GM18951 (cell line): Measurements from ENCODE around the gene ZNF74.
"Not testable (repeated sequence)": the region's sequence is repeated elsewhere in the genome, so short reads cannot be mapped to it uniquely, and the experiment has no call there.

ENCODE experiments used
- POLR2A ChIP-seq: IDR thresholded peaks from 4 replicates; pipeline ENCODE4 v1.6.1; 2011; ENCODE audit warnings: mild to moderate bottlenecking; ENCODE audit not compliant: insufficient read length, insufficient read depth; ENCODE audit errors: extremely low read depth
- in situ Hi-C: fragments of 300-500 bp; cut with MboI; formaldehyde crosslinking; loops from one replicate; pipeline ENCODE4 v1.12.0; 2022; ENCODE audit warnings: low sequenced_read_pairs, mixed read lengths, inconsistent platforms; ENCODE audit not compliant: unreplicated experiment

Gene ZNF74

DNA sequence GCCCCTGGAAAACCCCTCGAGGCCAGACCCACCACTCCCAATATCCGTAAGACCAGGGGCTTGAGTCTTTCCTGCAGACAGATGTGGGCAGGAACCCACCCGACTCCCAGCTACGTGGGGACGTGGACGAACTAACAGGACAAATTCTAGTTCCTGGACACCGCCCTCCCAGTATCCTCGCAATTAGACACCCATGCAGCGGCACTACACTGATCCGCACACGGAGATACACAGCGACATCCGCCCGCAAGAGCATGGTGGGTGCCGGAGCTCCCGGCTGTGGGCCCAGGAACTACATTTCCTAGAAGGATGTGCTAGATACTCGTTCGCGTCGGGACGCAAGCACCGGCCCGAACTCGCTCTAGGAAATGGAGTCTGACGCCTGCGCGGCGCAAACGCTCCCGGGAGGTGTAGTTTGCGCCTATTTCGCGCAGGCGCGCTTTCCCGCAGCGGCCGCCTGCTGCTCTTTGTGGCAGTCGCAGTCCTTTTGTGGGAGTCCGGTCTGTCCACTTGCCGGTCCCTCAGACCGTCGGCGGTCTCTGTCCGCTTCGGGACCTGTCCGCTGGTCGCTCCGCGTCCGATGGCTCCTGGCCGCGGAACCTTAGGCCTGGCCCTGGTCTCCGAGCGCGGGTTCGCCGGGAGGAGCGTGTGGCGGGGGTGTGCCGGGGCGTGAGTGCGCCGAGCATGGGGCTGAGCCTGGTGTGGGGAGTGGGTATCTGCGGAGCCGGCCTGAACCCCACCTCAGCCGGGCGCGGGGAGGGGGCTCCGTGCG, at the start of gene ZNF74:
Gene ZNF74 (plus strand): TSS at position 447 of the 772 bp plus-strand sequence. CDS start 478 bp downstream, outside the sequence.
- in situ Hi-C loops, result no loop called here
- peak; percentile 86 for TF ChIP-seq POLR2A

DNA sequence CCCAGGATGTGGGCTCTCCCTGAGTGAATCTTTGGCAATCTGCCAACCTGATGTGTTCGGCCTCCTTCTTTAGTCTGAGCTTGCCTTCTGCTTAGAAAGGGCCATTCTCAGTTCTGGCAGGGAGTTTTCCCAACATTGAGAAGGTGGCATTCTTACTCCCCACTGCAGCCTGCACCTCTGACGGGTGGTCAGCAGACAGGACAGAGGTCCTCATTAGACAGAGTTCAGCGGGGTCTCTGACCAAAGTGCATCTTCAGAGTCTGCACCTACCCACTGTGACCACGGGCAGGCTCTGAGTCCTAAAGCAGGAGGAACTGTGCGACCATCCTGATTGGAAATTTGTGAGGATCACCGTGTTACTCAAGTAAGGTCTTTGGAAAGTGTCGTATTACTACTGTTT, 47.4 kb upstream of the ZNF74 start:
- in situ Hi-C loops, result not testable (repeated sequence)

DNA sequence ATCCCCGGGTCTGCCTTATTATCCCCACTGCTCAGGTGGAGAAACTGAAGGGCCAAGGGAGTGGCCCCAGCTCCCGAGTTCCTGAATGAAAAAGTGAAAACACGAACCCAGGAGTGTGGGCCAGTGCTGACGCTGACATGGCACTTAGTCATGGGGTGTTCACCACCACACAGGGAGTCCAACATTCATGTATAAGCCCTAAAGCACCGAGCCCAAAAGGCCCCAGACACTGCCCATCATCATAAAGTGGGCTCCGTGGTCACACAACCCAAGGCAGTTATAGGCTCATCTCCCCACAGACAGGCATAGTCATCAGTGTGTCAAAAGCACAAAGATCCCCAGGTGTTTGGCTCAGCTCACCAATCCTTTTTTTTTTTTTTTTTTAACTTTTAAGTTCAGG, 41.4 kb upstream of the ZNF74 start:
- in situ Hi-C loops, result not testable (repeated sequence)

DNA sequence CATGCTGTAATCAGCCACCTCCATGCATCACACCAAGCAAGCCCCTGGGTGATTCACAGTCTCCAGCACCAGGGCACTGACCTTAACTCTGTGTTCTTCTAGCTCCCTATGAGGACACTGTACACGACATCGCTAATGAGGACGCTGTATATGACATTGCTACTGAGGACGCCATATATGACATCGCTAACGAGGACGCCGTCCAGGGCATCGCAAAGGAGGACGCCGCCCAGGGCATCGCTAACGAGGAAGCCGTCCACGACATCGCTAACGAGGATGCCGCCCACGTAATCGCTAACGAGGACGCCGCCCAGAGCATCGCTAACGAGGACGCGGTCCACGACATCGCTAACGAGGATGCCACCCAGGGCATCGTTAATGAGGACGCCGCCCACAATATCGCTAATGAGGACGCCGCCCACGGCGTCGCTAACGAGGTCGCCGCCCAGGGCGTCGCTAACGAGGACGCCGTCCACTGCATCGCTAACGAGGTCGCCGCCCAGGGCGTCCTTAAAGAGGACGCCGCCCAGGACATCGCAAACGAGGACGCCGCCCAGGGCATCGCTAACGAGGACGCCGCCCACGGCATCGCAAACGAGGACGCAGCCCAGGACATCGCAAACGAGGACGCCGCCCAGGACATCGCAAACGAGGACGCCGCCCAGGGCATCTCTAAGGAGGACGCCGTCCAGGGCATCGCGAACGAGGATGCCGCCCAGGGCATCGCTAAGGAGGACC, 39.5 kb upstream of the ZNF74 start:
- TF ChIP-seq POLR2A, result no peak
- in situ Hi-C loops, result no loop called here

GRCh38 chr22:20355939-20356636, 37.9 kb upstream of the ZNF74 start:
- in situ Hi-C loops, result not testable (repeated sequence)

DNA sequence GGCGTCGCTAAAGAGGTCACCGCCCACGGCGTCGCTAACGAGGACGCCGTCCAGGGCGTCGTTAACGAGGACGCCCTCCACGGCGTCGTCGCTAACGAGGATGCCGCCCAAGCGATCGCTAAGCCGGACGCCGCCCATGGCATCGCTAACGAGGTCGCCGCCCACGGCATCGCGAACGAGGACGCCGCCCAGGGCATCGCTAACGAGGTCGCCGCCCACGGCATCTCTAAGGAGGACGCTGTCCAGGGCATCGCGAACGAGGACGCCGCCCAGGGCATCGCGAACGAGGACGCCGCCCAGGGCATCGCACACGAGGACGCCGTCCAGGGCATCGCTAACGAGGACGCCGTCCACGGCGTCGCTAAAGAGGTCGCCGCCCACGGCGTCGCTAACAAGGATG, 37.0 kb upstream of the ZNF74 start:
- in situ Hi-C loops, result not testable (repeated sequence)

- in situ Hi-C loops, result not testable (repeated sequence)
Measured at GRCh38 chr22:20357967-20358366, 36.0 kb upstream of the ZNF74 start.

- in situ Hi-C loops, result not testable (repeated sequence)
Measured at GRCh38 chr22:20358503-20359239, 35.3 kb upstream of the ZNF74 start.

DNA sequence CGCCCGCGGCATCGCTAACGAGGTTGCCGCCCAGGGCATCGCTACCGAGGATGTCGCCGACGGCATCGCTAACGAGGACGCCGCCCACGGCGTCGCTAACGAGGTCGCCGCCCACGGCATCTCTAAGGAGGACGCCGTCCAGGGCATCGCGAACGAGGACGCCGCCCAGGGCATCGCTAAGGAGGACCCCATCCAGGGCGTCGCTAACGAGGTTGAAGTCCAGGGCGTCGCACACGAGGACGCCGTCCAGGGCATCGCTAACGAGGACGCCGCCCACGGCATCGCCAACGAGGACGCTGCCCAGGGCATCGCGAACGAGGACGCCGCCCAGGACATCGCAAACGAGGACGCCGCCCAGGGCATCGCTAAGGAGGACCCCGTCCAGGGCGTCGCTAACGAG, 33.7 kb upstream of the ZNF74 start:
- in situ Hi-C loops, result not testable (repeated sequence)

DNA sequence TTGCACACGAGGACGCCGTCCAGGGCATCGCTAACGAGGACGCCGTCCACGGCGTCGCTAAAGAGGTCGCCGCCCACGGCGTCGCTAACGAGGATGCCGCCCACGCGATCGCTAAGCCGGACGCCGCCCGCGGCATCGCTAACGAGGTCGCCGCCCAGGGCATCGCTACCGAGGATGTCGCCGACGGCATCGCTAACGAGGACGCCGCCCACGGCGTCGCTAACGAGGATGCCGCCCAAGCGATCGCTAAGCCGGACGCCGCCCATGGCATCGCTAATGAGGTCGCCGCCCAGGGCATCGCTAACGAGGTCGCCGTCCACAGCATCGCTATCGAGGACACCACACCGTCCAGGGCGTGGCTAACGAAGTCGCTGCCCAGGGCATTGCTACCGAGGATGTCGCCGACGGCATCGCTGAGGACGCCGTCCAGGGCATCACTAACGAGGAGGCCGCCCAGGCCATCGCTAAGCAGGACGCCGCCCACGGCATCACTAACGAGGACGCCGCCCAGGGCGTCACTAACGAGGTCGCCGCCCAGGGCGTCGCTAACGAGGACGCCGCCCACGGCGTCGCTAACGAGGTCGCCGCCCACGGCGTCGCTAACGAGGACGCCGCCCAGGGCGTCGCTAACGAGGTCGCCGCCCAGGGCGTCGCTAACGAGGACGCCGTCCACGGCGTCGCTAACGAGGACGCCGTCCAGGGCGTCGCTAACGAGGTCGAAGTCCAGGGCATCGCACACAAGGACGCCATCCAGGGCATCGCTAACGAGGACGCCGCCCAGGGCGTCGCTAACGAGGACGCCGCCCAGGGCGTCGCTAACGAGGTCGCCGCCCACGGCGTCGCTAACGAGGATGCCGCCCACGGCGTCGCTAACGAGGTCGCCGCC, 32.8 kb upstream of the ZNF74 start:
- in situ Hi-C loops, result not testable (repeated sequence)

GRCh38 chr22:20361752-20362229, 32.2 kb upstream of the ZNF74 start:
- in situ Hi-C loops, result not testable (repeated sequence)

DNA sequence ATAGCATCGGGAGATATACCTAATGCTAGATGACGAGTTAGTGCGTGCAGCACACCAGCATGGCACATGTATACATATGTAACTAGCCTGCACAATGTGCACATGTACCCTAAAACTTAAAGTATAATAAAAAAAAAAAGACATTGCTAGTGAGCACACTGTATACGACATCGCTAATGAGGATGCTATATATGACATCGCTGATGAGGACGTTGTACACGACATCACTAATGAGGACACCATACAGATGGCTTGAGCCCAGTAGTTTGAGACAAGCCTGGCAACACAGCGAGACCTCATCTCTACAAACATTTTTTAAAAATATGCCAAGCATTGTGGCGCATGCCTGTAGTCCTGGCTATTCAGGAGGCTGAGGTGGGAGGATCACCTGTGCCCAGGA, 31.5 kb upstream of the ZNF74 start:
- in situ Hi-C loops, result not testable (repeated sequence)

- in situ Hi-C loops, result not testable (repeated sequence)
Measured at GRCh38 chr22:20364335-20365260, 29.4 kb upstream of the ZNF74 start.

- in situ Hi-C loops, result not testable (repeated sequence)
Measured at GRCh38 chr22:20366841-20367240, 27.1 kb upstream of the ZNF74 start.

- in situ Hi-C loops, result not testable (repeated sequence)
Measured at GRCh38 chr22:20368875-20369274, 25.1 kb upstream of the ZNF74 start.

DNA sequence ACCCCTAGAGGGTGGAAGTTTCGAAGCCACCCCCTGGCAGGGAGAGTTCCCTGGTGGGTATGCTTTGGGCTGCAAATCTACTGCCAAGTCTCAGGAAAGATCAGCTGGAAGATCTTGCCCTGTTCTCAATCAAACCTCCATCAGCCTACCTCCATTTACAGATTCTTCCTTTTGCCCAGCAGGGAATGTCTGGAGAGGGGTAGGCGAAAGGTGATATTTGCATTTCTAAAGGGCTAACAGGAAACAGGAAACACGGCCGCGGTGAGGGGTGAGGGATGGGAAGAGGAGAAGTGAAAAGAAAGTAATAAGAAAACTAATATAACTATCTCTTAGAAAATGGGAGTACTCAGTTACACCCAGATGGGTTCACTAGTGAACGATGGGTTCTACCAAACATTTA, 22.3 kb upstream of the ZNF74 start:
- in situ Hi-C loops, result not testable (repeated sequence)

DNA sequence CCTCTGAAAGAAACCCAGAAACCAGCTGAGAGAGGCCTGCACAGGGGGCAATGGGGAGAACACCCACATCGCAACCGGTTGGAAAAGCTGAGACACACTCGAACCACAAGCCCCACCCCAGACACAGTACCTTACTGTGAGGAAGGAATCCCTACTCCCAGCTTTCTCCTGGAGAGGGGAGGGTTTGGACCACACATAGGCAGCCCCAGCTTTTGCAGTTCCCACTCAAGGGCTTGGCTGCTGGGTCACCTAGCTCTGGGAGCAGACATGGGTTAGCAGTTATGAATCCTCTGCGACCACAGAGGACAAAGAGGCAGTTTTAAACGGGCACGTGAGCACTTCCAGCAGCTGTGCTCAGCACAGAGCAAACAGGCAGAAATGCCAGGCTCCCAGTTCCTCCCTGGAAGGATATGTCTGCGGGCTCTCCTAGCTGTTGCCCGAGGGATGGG, 21.5 kb upstream of the ZNF74 start:
- in situ Hi-C loops, result not testable (repeated sequence)
